Cardiac muscle cell (in vitro differentiated cells and primary cell): ENCODE results near the gene TANGO6. TPM values are rescaled to one million over a fixed set of nuclear protein-coding genes. Genes with fewer than 3 reads are reported as not detected.
"Not testable (repeated sequence)": the region's sequence is repeated elsewhere in the genome, so short reads cannot be mapped to it uniquely, and the experiment has no call there.

Source experiments
- DNase-seq, 2 donors: peaks; one replicate each; pipeline versions ENCODE4 v3.0.0 to v3.0.0-alpha.2; 2010 to 2017; ENCODE audit warnings: low read depth in 1 of 2, low spot score in 1 of 2
- H3K27ac ChIP-seq: fragments of 200-600 bp; sonication (generic); 2 replicates; pipeline ENCODE4 v1.5.1; 2016
- H3K27me3 ChIP-seq: fragments of 200-600 bp; sonication (generic); 2 replicates; pipeline ENCODE4 v1.6.0; 2016; ENCODE audit warnings: control low read depth
- H3K36me3 ChIP-seq: fragments of 200-600 bp; sonication (generic); 2 replicates; pipeline ENCODE4 v1.5.1; 2016; ENCODE audit warnings: control low read depth
- H3K4me1 ChIP-seq: fragments of 200-600 bp; sonication (generic); 2 replicates; pipeline ENCODE4 v1.8.1; 2017; ENCODE audit warnings: low read depth, mild to moderate bottlenecking, mixed run types
- H3K4me3 ChIP-seq: fragments of 200-600 bp; sonication (generic); 2 replicates; pipeline ENCODE4 v1.5.1; 2016; ENCODE audit warnings: mild to moderate bottlenecking
- H3K9me3 ChIP-seq: fragments of 200-600 bp; sonication (generic); 2 replicates; pipeline ENCODE4 v1.5.1; 2017; ENCODE audit warnings: low read depth, mild to moderate bottlenecking, control low read depth
- polyA plus RNA-seq: library from polyadenylated mRNA; unstranded; fragments of >200 nt; fragmentation: Nextera tagmentation; extraction: Ambion mirVana; gene quantifications from 2 replicates; pipeline ENCODE4 v1.2.1, GENCODE V29; 2016
- total RNA-seq: library from RNA; depleted of rRNA; stranded (reverse); fragments of >200 nt; gene quantifications from 2 replicates; pipeline ENCODE4 v1.2.3, GENCODE V29; 2016
- TF ChIP-seq, protein P1 (sequence below): IDR thresholded peaks from 2 replicates; pipeline ENCODE4 v1.5.1; 2012; ENCODE audit warnings: low read depth, mild to moderate bottlenecking, low read length

Gene TANGO6
- total and polyA plus RNA-seq, 2 experiments from 2014 or later: 5.4 to 8.9 TPM

- TF ChIP-seq, protein P1, sequence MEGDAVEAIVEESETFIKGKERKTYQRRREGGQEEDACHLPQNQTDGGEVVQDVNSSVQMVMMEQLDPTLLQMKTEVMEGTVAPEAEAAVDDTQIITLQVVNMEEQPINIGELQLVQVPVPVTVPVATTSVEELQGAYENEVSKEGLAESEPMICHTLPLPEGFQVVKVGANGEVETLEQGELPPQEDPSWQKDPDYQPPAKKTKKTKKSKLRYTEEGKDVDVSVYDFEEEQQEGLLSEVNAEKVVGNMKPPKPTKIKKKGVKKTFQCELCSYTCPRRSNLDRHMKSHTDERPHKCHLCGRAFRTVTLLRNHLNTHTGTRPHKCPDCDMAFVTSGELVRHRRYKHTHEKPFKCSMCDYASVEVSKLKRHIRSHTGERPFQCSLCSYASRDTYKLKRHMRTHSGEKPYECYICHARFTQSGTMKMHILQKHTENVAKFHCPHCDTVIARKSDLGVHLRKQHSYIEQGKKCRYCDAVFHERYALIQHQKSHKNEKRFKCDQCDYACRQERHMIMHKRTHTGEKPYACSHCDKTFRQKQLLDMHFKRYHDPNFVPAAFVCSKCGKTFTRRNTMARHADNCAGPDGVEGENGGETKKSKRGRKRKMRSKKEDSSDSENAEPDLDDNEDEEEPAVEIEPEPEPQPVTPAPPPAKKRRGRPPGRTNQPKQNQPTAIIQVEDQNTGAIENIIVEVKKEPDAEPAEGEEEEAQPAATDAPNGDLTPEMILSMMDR: no peak
- DNase-seq: no peak
- H3K36me3 ChIP-seq: no peaks in the 10 kb centered on the region
- peaks cover 10% of the 10 kb centered on the region for H3K4me1 ChIP-seq
- no peaks in the 10 kb centered on the region for H3K9me3 ChIP-seq
- no peak overlapping the region for H3K4me3 ChIP-seq
- no peak overlapping the region for H3K27ac ChIP-seq
- H3K27me3 ChIP-seq: no peaks in the 10 kb centered on the region
Measured at GRCh38 chr16:68981971-68982370, 138.6 kb downstream of the TANGO6 start.

DNA sequence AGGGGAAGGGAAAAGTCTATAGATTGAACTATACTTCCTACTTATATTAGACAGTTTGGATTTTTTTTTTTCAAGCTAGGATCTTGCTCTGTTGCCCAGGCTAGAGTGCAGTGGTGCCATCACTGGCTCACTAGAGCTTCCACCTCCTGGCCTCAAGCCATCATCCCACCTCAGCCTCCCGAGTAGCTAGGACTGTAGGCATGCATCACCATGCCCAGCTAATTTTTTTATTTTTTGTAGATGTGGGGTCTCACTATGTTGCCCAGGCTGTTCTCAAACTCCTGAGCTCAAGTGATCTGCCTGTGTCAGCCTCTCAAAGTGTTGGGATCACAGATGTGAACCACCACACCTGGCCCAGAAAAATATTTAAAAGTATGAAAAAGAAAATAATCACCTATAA lies 141.1 kb downstream of the TANGO6 start:
- no peaks in the 10 kb centered on the region for H3K36me3 ChIP-seq
- no peak overlapping the region for H3K27ac ChIP-seq
- H3K27me3 ChIP-seq: no peaks in the 10 kb centered on the region
- no peaks in the 10 kb centered on the region for H3K9me3 ChIP-seq
- H3K4me3 ChIP-seq: no peak overlapping the region
- DNase-seq: no peak
- H3K4me1 ChIP-seq: peaks cover 17% of the 10 kb centered on the region
- TF ChIP-seq, protein P1: no peak

DNA sequence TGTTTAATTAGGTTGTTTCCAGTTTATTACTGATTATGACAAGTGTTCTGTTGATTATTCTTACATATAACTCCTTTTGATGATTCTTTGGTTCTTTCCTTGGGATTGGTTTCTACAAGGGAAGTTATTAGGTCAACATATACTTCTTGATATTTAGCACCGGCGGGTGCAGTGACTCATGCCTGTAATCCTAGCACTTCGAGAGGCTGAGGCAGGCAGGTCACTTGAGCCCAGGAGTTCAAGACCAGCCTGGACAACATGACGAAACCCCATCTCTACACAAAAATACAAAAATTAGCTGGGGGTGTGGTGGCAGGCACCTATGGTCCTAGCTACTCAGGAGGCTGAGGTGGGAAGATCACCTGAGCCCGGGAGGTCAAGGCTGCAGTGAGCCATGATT lies 141.9 kb downstream of the TANGO6 start:
- Histone ChIP-seq H3K4me3 (no peak overlapping the region), H3K36me3 (no peaks in the 10 kb centered on the region), H3K4me1 (peaks cover 17% of the 10 kb centered on the region), H3K27me3 (no peaks in the 10 kb centered on the region), H3K9me3 (no peaks in the 10 kb centered on the region), H3K27ac (peak overlapping the region; percentile 80)
- TF ChIP-seq, protein P1: no peak
- DNase-seq: no peak

- Histone ChIP-seq H3K27ac (peak overlapping the region; percentile 80), H3K27me3 (no peaks in the 10 kb centered on the region), H3K4me1 (peaks cover 17% of the 10 kb centered on the region), H3K4me3 (no peak overlapping the region), H3K9me3 (no peaks in the 10 kb centered on the region), H3K36me3 (no peaks in the 10 kb centered on the region)
- peak in 1 of 2 donors; percentile 48 for DNase-seq
- TF ChIP-seq, protein P1: no peak
Measured at GRCh38 chr16:68985855-68986254, 142.5 kb downstream of the TANGO6 start.

GRCh38 chr16:68987734-68988457 lies 144.6 kb downstream of the TANGO6 start:
- Histone ChIP-seq H3K27ac (peak overlapping the region; percentile 36), H3K9me3 (no peaks in the 10 kb centered on the region), H3K27me3 (no peaks in the 10 kb centered on the region), H3K4me1 (peaks cover 17% of the 10 kb centered on the region), H3K36me3 (no peaks in the 10 kb centered on the region), H3K4me3 (no peak overlapping the region)
- DNase-seq: no peak
- TF ChIP-seq, protein P1: no peak

- not testable (repeated sequence) for H3K27ac ChIP-seq, H3K9me3 ChIP-seq, H3K36me3 ChIP-seq, H3K27me3 ChIP-seq, DNase-seq, H3K4me3 ChIP-seq
- peaks cover 17% of the 10 kb centered on the region for H3K4me1 ChIP-seq
Measured at GRCh38 chr16:68990172-68990845, 147.0 kb downstream of the TANGO6 start.
